ENCODE results near the gene DNASE2. TPM values are rescaled to one million over a fixed set of nuclear protein-coding genes. Genes with fewer than 3 reads are reported as not detected.

The DNASE2 gene
- total RNA-seq, 1 experiment from 2014 or later = 23.8 TPM

- Histone ChIP-seq H3K79me1 (ENCODE audit: insufficient read depth, low read depth, low read length, poor library complexity, severe bottlenecking) (no peaks in the 10 kb centered on the region), H4K91ac (ENCODE audit: insufficient read length, low read depth, low read length) (no peak overlapping the region), H3K18ac (ENCODE audit: insufficient read length, low read depth, low read length) (no peak overlapping the region), H3K14ac (ENCODE audit: insufficient read depth, low read length) (no peak overlapping the region), H2BK15ac (ENCODE audit: low read depth, low read length) (no peak overlapping the region), H3K56ac (ENCODE audit: insufficient read length, low read depth, low read length) (no peak overlapping the region), H4K20me1 (ENCODE audit: control insufficient read depth, insufficient read depth, insufficient read length) (peaks cover 3% of the 10 kb centered on the region), H3K79me2 (ENCODE audit: insufficient read depth, low read length) (no peaks in the 10 kb centered on the region), H3K9me3 (ENCODE audit: control insufficient read depth, low read depth, low read length) (no peaks in the 10 kb centered on the region), H3T11ph (ENCODE audit: low read length) (no peak overlapping the region), H2BK20ac (ENCODE audit: low read depth, low read length, poor library complexity, severe bottlenecking) (no peak overlapping the region), H3K4ac (ENCODE audit: low read depth, low read length) (no peak overlapping the region), H3K4me2 (ENCODE audit: insufficient read depth, insufficient read length, low read length) (no peak overlapping the region), H3K23me2 (ENCODE audit: insufficient read length, low read depth, low read length, poor library complexity, severe bottlenecking) (no peaks in the 10 kb centered on the region), H2BK12ac (ENCODE audit: insufficient read length, low read depth, low read length) (no peak overlapping the region), H3K4me1 (ENCODE audit: insufficient read depth, low read length) (no peaks in the 10 kb centered on the region), H4K8ac (replicated peaks; ENCODE audit: insufficient read length, low read depth, low read length) (no peak overlapping the region), H2AFZ (ENCODE audit: low read length) (no peak overlapping the region), H3K27ac (ENCODE audit: insufficient read length, low read depth, low read length) (no peak overlapping the region), H3K23ac (ENCODE audit: insufficient read length, low read depth, low read length) (no peak overlapping the region), H4K5ac (ENCODE audit: insufficient read length, low read depth, low read length) (no peak overlapping the region), H2BK120ac (ENCODE audit: low read depth, low read length, poor library complexity, severe bottlenecking) (no peak overlapping the region), H3K27me3 (ENCODE audit: insufficient read depth, low read length) (no peaks in the 10 kb centered on the region), H3K9ac (ENCODE audit: extremely low read depth, insufficient read length, low read length) (no peak overlapping the region), H2BK5ac (ENCODE audit: insufficient read length, low read length) (no peak overlapping the region), H2AK5ac (ENCODE audit: insufficient read length, low read length) (no peak overlapping the region)
- H3K4me1 Mint-ChIP-seq = 0 out of 4 replicates have a peak, but pooled peaks cover 0 to under 1% of the 10 kb centered on the region in 2 experiments
- peak; percentile 84 for DNase-seq
- no CpG with 5 or more reads among the region's 70 CpGs for WGBS (ENCODE audit: extremely low coverage, insufficient read length, low lambda C conversion rate)
- H3K27me3 Mint-ChIP-seq (ENCODE audit: low read depth) = no peaks in the 10 kb centered on the region
- peaks cover 42 to 57% (median 45%) of the 10 kb centered on the region in 3 experiments for H3K36me3 Mint-ChIP-seq (ENCODE audit: insufficient read depth in 1 of 3, low read depth in 3 of 3)
- H3K27ac Mint-ChIP-seq = no peak overlapping the region; a peak in 1 of 7 replicates
- TF ChIP-seq CTCF (conservative IDR thresholded peaks at IDR 0.05) = no peak
- peaks cover 5 to 11% of the 10 kb centered on the region in 2 experiments; a peak in 4 of 5 replicates for H3K9me3 Mint-ChIP-seq
- no peak overlapping the region for H3K4me3 Mint-ChIP-seq
These were observed 8.0 kb downstream of the DNASE2 start for GRCh38 chr19:12872941-12873890.

All from H9 (cell line).